GM18508 (cell line): ENCODE data around the gene B3GALT5.
"Not testable (repeated sequence)": the region's sequence is repeated elsewhere in the genome, so short reads cannot be mapped to it uniquely, and the experiment has no call there.

Source experiments
- ATAC-seq: cut with Tn5 transposase; IDR thresholded peaks from one replicate; pipeline ENCODE4 v1.9.1; 2021; ENCODE audit warnings: moderate number of reproducible peaks; ENCODE audit not compliant: insufficient read depth, unreplicated experiment

Gene B3GALT5, protein sequence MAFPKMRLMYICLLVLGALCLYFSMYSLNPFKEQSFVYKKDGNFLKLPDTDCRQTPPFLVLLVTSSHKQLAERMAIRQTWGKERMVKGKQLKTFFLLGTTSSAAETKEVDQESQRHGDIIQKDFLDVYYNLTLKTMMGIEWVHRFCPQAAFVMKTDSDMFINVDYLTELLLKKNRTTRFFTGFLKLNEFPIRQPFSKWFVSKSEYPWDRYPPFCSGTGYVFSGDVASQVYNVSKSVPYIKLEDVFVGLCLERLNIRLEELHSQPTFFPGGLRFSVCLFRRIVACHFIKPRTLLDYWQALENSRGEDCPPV

DNA sequence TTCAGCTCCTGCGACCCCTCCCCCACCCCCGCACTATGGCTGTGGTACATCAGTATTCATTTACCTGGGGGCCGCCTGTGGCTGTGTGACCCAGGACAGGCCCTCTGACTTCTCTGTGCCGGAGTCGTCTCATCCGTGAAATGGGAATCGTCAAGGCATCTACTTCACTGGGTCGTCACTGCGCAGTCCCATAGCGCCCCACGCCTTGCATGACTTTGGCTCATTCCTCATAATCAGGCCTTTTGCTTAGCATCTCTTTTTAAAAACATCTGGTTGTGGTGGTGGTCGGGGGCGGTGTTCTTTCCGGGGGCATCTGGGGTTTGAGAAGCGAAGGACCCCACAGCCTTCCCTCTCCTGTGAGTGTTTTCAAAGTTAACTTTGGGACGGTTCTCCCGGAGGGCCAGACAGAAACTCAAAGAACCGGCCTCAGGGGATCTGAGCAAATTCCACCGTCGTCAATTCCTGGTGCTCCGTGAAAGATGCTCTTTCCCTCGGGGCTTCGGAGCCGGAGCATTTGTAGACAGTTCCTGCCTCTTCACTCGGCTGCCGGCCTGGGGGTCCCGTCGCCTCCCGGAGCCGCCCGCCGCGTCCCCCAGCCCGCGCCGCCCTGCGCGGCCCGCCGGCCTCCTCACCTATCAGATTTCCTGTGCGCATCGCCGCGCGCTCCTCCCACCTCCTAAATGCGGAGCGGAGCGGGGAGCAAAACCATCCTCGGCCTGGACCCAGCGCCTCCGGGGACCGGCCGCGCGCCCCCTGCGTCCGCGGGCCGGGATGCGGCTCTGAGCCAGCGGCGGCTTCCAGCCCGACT lies at the start of gene B3GALT5:
Gene B3GALT5 (plus strand): TSS at position 708 of the 808 bp plus-strand sequence. CDS start 47,620 bp downstream, outside the sequence.
- ATAC-seq: no peak

DNA sequence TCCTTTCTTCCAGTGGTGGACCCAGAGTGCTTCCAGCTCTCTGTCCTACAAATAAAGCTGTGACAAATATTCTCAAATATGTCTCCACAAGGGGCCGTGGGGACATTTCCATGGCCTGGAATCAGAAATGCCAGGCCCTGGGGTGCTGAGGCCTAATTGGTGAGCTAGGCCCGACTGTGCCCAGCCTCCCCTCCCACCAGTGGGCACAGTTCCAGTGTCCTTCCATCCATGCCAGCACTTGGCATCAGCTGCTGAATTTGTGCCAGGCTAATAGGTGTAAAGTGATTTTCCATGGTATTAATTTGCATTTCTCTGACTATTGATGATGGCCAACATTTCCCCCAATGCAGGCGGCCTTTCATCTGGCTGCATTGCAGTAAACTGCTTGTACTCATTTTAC lies 48.5 kb upstream of the B3GALT5 start:
- no peak for ATAC-seq

DNA sequence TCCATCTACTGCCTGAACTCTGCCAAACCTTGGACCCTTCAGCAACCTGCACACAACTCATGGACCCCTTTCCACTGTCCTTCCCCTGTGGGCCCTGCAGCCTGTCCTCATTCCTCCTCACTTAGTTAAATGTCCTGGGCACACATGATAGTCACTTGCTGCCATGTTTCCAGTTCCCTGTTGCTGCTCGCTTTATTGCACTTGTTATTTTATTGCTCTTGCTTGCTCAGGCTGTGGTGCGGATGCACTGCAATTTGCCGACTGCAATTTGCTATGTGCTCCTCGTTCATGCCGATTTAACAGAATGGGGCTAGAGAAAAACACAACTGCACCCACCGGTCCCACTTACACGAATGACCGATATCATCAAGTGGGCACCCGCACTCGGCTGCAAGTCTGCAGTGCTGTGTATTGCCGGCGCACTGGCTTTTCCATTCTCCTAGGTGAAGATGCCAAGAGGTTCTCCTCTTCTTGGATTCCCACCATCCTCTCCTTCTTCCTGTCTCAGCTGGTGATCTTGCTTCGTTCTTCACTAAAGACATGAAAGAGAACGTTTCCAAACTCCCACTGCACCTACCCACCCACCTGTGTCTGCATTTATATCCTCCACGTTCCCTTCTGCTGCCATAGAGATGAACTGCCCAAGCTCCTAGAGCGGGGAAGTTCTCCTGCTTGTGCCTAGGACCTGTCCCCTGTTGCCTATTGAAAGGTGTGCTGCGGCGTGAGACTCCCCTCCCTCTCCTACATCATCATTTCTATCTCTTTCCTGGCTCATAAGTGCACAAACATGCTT lies 45.4 kb upstream of the B3GALT5 start:
- ATAC-seq: no peak

DNA sequence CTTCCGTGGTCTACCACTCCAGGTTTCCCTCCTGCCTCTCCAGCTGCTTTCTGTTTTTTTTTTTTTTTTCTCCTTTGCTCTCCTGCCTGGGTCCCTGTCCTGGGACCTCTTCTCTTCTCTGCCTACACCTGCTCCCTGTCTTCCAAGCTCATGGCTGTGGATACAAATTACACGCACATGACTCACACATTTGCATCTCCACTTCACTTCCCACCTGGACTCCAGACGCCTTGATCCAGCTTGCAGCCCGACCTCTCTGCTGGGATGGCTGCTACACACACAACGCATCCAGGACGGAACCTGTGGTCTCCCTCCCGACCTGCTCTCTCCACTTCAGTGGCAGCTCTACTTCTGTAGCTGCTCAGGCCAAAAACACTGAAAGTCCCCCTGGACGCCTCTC lies 44.4 kb upstream of the B3GALT5 start:
- no peak for ATAC-seq

DNA sequence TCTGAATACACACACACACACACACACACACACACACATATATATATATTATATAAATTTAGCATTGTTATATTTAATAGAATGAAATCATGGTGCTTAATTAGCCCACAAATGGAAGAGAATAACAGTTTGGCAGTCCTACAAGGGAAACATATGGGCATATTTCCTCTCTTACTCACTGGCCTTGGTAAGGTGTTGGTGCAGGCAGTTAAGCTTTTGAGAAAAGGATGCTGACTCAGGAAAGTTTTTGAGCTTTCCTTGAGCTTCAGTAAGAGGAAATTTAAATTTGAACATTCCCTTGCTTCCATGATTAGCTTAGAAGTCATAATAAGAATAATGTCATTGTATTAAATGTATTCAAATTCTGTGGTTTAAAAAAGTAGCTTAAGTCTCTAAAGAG lies 37.0 kb upstream of the B3GALT5 start:
- no peak for ATAC-seq

DNA sequence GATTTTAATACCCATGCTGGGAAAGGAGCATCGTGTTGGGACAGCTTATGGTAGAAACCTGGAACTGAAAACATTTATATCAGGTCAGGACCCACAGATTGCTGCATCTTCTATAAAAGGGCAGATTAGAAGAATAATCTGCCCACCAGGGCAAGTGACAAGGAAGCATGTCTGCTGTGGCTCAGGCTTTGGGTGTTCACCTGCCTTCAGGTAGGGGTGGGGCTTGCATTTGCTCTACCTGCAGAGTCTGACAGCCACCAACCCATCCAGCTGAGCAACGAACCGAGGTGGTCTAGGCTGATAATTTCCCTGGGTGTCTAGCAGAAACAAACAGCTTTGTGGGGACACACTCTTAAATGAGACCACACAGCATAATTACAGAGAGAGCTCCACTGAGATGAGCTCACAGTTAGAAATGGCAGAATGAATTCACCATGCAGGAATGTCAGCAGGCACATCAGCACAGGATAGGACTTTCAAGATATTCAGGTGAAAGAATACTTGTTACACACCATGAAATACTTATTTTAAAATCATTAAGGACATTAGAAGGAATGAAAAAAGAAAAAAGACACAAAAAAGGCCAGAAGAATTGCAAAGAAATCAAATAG lies 36.1 kb upstream of the B3GALT5 start:
- no peak for ATAC-seq

DNA sequence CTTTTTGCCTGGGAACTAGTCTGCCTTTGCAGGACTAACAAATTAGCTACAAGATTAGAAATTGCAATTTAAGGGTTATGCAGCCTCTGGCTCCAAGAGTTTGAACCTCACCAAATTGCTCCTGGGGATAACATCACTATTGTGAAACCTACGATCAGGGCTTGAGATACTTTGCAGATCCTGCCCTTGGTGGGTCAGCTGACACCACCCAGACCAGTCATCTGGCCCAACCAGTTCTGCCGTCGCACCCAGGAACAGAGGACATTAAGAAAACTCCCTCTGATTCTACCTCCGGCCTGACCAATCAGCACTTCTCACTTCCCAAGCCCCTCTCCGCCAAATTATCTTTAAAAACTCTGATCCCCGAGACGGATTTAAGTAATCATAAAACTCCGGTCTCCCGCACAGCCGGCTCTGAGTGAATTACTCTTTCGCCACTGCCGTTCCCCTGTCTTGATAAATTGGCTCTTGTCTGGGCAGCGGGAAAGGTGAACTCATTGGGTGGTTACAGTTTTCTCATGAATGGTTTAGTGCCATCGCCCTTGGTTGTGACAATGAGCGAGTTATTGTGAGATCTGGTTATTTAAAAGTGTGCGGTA lies 32.9 kb upstream of the B3GALT5 start:
- ATAC-seq: no peak

DNA sequence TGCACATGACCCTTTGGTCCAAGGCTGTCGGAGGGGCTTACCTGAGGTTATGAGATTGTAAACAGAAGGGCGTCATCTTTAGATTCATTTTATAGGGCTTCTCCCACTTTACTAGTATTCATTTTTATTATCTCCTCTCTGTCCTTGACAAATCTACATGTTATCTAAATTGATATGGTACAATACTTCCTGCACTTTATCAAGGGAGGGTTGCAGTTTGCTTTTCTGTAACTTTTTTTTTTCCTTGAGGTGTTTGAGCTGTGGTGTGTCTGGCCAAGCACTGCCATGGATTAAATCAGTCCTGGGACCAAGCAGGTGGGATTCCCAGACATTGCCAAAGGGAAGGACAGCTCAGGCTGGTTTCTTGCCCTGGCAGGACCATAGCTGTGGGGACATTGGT lies 32.0 kb upstream of the B3GALT5 start:
- ATAC-seq: no peak

DNA sequence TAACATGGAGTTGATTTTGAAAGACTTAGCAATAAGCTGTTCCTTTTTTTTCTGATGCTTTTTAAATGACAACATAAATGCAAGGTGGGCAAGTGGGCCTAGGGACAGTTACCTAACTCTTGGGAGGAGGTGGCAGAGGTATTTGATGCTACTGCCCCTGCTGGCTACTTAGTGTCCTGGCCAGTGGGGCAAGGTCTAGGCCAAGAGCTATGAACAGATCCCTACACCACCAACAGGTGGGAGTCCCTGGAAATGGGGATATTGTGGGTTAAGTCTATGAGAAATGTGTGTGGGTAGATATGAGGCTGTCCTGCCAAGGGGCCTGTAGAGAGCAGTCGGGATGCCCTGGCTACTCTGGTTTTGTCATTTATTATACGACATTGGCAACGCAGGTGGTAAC lies 31.3 kb upstream of the B3GALT5 start:
- ATAC-seq: no peak

DNA sequence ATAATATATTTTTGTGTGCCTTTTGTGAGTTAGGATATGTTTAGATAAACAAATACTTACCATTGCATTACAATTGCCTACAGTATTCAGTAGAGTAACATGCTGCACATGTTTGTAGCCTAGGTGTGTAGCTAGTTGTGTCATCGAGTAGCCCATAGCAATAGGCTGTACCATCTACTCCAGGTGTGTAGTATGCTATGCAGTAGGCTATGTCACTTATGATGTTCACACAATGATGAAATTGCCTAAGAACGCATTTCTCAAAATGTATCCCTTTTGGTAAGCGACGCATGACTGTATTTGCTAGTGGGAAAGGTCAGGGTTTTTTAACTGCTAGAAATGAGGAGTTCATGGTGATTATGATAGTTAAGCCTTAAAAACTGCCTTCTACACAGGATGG lies 30.0 kb upstream of the B3GALT5 start:
- no peak for ATAC-seq

DNA sequence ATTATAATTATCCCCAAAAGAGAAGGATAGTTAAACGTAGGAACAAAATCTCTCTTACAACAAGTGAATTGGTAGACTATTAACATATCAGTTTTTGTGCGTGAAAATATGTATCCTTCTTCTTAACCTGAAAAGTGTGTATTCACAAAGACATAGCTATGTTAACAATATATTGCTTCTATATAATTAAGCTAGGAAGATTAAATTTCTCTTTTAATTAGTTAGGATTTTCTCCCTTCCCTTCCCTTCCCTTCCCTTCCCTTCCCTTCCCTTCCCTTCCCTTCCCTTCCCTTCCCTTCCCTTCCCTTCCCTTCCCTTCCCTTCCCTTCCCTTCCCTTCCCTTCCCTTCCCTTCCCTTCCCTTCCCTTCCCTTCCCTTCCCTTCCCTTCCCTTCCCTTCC lies 29.2 kb upstream of the B3GALT5 start:
- ATAC-seq: not testable (repeated sequence)

DNA sequence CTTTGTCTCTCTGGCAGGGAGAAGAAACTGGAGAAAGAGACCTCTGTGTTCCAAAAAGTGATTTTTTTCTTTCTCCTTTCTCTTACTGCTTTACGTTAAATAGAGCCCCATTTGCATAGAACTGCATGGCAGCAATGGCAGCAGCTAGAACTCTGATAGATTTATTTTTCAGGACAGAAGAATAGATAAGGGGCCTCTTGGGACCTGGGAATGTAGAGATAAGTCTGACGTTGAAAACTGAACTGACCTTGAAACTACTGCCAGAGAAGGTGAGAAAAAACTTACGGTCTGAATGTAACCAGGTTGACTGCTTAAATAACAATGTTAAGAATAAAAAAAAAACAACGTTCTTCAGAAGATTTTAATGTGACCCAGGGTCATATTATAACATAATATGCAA lies 25.4 kb upstream of the B3GALT5 start:
- no peak for ATAC-seq

DNA sequence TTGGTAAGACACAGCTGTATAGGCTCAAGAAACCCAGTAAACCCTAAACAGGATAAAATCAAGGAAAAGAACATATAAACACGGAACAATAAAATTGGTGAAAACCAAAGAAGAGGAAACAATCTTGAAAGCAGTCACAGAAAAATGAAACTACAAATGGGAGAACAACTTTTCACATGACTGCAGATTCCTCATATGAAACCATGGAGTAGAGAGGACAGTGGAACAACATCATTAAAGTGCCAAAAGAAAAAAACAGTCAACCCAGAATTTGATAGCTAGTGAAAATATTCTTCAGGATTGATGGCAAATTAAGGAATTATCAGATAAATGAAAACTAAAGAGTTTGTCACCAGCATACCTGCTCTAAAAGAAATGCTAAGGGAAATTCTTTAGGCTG lies 23.9 kb upstream of the B3GALT5 start:
- ATAC-seq: no peak

DNA sequence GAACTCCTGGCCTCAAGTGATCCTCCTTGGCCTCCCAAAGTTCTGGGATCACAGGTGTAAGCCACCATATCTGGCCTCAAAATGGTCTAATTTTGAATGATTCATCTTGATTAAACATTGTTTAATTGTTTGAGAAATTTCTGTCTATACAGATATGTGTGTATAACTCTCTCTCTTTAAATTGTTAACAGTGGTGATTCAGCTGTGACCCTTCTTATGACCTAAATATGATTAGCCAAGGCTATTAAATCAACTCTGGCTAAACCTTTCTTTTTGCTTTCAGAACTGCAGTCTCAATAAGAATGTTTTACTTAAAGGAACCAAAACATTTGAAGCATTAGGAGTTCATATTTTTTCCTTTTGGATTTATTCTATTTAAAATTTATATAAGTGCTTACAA lies 19.2 kb upstream of the B3GALT5 start:
- no peak for ATAC-seq

DNA sequence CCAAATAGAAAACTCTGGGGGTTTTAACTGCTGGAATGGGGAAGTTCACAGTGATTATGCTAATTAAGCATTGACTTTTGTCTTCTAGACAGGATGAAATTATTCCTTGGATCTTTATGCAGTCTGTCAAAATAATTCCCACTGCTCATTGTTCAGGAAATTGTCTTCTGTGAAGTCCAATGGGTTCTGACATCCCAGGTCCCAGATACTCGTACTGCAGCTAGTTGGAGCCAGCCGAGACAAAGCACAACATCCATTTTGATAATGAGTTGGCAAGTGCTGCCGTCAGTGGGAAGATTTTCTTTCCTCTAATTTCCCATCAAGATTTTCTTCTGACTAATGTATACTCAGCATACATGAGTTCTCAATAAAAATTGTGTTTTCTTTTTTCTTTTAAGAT lies 17.3 kb upstream of the B3GALT5 start:
- ATAC-seq: no peak

DNA sequence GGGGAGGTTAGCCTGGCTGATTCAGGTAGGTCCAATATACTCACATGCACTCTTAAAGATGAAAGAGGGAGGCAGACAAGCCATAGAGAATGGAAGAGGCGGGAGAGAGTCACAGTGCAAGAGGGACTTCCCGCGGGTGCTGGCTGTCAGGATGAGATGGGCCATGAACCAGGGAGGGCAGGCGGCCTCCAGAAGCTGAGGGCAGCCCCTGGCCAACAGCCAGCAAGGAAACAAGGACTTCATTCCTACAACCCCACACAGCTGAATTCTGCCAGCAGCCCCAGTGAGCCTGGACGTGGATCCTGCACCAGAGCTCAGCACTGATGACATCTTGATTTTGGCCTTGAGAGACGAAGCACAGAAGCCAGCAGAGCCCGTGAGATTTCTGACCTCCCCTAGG lies 15.1 kb upstream of the B3GALT5 start:
- no peak for ATAC-seq

DNA sequence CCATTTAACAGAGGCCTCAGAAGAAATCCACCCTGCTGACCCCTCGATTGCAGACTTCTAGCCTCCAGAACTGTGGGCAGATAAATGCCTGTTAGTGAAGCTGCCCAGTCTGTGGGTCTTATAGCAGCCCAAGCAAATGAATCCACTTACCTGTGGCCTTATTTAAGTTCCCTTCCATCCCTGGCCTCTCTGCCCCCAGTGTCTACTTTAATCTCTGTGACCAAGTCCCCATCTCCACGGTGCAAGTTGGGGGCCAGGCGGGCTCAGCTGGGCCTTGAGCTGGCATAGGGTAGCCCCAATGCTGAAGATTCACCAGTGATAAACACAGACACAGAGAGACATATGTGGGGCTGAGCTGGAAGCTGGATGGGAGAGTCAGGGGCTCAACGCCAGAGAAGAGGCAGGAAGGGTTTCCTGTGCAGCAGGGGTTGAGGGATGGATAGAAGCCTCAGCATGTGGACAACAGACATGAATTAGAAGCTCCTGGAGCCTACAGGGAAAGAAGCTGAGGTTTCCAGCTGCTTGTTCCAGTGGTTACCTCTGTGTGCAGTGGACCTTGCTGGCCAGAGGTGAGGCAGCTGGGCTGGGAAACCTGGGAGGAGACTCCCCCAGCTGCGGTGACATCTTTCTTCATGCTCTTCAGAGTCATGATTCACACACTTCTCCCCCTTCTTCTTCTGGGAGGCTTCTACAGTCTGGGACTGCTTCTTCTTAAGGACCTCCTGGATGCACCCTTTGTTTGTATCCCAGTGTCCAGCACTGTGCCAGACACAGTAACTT lies 13.4 kb upstream of the B3GALT5 start:
- ATAC-seq: no peak

DNA sequence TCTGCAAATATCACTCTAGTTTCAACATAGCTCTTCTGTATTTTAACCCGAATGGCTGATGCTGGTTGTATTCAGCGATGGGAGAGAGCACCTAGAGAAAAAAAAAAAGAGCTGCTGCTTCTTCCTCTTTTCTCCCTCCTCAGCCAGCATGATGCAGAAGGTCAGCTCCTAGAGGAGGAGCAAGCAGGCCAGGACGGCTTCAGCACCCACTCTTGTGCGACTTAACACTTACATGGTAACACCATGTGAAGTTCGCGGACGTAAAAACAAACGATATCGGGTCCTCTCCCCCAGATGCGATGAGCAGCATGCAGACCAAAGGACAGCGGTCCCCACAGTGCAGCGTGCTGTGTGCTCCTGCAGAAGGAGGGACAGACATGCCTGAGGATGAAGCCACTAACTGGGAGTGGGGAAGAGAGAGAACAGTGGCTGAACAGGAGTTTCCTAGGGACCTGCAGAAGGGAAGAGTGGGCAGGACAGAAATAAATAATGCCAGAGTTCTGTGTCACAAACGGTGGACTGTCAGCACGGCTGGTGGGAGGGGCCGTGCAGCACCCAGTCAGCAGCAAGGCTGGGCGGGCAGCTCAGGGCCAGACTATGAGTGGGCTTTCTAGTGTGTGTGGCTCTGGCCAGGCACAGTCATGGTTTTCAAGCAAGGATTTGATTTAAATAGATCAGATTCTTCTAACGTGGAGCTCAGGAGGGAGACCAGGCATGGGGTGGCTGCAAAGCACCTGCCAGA lies 11.4 kb upstream of the B3GALT5 start:
- ATAC-seq: no peak
